ENCODE measurements around the gene PACS1. TPM values are rescaled to one million over a fixed set of nuclear protein-coding genes. Genes with fewer than 3 reads are reported as not detected.

PACS1 gene
- total RNA-seq, 1 experiment from 2014 or later = 100 TPM

DNA sequence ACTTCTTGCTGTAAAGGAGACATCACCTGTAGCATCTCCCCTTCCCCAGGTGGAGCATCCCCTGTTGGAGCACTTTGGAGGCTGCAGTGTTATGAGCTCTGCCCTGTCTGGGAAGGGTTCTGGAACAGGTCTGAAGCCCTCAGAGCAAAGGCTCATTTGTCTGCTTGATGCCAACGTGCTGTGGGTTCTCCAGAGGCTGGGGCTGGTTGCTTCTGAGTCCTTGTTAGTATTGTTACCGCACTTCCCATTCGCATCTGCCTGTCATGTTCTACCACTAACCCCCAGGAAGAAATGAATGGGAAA, 73.1 kb downstream of the PACS1 start:
- peaks cover 10% of the 10 kb centered on the region; the same call in 1 of the 2 replicates for H3K9me3 ChIP-seq (ENCODE audit: insufficient read depth, low read depth)
- no peak overlapping the region for H3K4me3 ChIP-seq
- intact Hi-C loops (cut with micrococcal nuclease; ENCODE audit: unreplicated experiment) = no loop called here
- H3F3A ChIP-seq (ENCODE audit: insufficient read depth, low read depth) = peaks cover 33% of the 10 kb centered on the region
- ChIA-PET POLR2A (ENCODE audit: unreplicated experiment) (interaction anchor here (0.6 kb wide), 1 partner anchor 431 kb away, joined by 5 read pairs; no protein-coding TSS in a partner anchor), CTCF (interaction anchor here (0.8 kb wide), 1 partner anchor 17 kb away, joined by 4 read pairs; no protein-coding TSS in a partner anchor)
- no peaks in the 10 kb centered on the region for H4K20me1 ChIP-seq (ENCODE audit: insufficient read depth)
- BruUV-seq (replicated peaks) = TSS peak; percentile 13
- H3K27me3 ChIP-seq (ENCODE audit: insufficient read depth, low read depth) = no peaks in the 10 kb centered on the region
- DNase-seq = no peak
- peak overlapping the region; percentile 49 for H3K4me2 ChIP-seq
- H2AFZ ChIP-seq = no peak overlapping the region
- H3K27ac ChIP-seq = peak overlapping the region; percentile 75; the same call in 1 of the 2 replicates
- H3K9me2 ChIP-seq (ENCODE audit: insufficient read depth) = no peaks in the 10 kb centered on the region
- H3K36me3 ChIP-seq (ENCODE audit: low read depth) = no peaks in the 10 kb centered on the region
- no peak for TF ChIP-seq EZH2 (IDR thresholded peaks at IDR 0.05; ENCODE audit: low read depth)
- TF ChIP-seq, protein P1, sequence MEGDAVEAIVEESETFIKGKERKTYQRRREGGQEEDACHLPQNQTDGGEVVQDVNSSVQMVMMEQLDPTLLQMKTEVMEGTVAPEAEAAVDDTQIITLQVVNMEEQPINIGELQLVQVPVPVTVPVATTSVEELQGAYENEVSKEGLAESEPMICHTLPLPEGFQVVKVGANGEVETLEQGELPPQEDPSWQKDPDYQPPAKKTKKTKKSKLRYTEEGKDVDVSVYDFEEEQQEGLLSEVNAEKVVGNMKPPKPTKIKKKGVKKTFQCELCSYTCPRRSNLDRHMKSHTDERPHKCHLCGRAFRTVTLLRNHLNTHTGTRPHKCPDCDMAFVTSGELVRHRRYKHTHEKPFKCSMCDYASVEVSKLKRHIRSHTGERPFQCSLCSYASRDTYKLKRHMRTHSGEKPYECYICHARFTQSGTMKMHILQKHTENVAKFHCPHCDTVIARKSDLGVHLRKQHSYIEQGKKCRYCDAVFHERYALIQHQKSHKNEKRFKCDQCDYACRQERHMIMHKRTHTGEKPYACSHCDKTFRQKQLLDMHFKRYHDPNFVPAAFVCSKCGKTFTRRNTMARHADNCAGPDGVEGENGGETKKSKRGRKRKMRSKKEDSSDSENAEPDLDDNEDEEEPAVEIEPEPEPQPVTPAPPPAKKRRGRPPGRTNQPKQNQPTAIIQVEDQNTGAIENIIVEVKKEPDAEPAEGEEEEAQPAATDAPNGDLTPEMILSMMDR (conservative IDR thresholded peaks at IDR 0.05) = no peak
- peaks cover 11% of the 10 kb centered on the region for H3K79me2 ChIP-seq (ENCODE audit: low read depth)
- H3K4me1 ChIP-seq (replicated peaks; ENCODE audit: insufficient read depth) = peaks cover 27% of the 10 kb centered on the region

DNA sequence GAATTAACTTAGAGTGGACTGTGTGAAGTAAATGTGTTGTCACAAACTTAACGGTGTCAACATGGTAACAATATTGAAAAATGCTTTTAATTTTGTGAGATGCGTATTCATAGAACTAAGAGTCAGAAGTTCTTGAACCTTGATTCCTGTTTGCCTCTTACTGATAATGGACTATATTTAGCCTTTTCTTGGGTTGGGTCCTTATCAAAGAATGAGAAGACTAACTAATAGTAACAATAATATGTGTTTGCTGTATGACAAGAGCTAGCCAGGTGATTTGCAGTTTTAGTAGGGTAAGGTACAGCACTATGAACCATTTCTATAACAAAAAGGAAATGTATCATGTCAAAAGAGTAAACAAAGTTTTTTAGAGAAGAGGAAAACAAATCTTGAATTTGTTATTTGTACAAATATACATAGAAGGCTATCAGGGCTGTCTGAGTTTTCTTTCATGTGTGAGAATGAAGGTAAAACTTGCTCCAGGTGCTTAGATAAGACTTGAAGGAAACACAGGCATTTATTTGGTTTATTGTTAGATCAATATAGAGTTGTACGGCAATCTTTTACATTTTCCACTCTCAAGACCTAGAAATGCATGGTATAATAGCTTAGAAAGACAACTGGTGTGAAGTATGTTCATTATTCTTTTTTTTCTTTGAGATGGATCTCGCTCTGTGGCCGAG, 74.1 kb downstream of the PACS1 start:
- Histone ChIP-seq H2AFZ (no peak overlapping the region), H3F3A (ENCODE audit: insufficient read depth, low read depth) (peaks cover 33% of the 10 kb centered on the region), H4K20me1 (ENCODE audit: insufficient read depth) (no peaks in the 10 kb centered on the region), H3K4me3 (no peak overlapping the region), H3K4me1 (replicated peaks; ENCODE audit: insufficient read depth) (peaks cover 27% of the 10 kb centered on the region), H3K36me3 (ENCODE audit: low read depth) (no peaks in the 10 kb centered on the region), H3K27ac (no peak overlapping the region), H3K9me2 (ENCODE audit: insufficient read depth) (no peaks in the 10 kb centered on the region), H3K79me2 (ENCODE audit: low read depth) (peaks cover 11% of the 10 kb centered on the region), H3K4me2 (no peak overlapping the region), H3K27me3 (ENCODE audit: insufficient read depth, low read depth) (no peaks in the 10 kb centered on the region), H3K9me3 (ENCODE audit: insufficient read depth, low read depth) (peaks cover 10% of the 10 kb centered on the region; the same call in 1 of the 2 replicates)
- intact Hi-C loops (cut with micrococcal nuclease; ENCODE audit: unreplicated experiment) = no loop called here
- DNase-seq = no peak
- CTCF ChIA-PET = no interaction called here
- TF ChIP-seq EZH2 (IDR thresholded peaks at IDR 0.05; ENCODE audit: low read depth) = no peak
- TF ChIP-seq, protein P1 (conservative IDR thresholded peaks at IDR 0.05) = no peak
- no TSS peak for BruUV-seq (replicated peaks)
- POLR2A ChIA-PET (ENCODE audit: unreplicated experiment) = interaction anchor here (0.7 kb wide), 2 partner anchors 183 to 425 kb away, joined by 4 to 6 read pairs; no protein-coding TSS in a partner anchor

DNA sequence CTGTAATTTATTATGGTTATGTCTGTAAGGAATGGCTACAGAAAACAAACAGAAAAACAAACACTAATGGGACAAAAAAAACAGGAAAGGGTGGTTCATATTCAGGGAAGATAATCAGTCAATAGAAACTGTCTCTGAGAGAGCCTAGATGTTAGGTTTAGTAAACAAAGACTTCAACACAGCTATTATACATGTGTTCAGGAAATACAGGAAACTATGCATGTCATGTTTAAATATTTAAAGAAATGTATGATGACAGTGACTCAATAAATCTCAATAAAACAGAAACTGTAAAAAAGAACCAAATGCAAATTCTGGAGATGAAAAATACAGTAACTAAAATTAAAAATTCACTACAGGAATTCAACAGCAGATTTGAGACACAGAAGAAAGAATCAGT, 76.0 kb downstream of the PACS1 start:
- Histone ChIP-seq H3K9me2 (ENCODE audit: insufficient read depth) (no peaks in the 10 kb centered on the region), H3F3A (ENCODE audit: insufficient read depth, low read depth) (peaks cover 33% of the 10 kb centered on the region), H4K20me1 (ENCODE audit: insufficient read depth) (no peaks in the 10 kb centered on the region), H3K27ac (no peak overlapping the region), H3K4me3 (no peak overlapping the region), H3K36me3 (ENCODE audit: low read depth) (no peaks in the 10 kb centered on the region), H3K4me2 (no peak overlapping the region), H3K27me3 (ENCODE audit: insufficient read depth, low read depth) (no peaks in the 10 kb centered on the region), H2AFZ (no peak overlapping the region), H3K79me2 (ENCODE audit: low read depth) (0 out of 2 replicates have a peak, but pooled peaks cover 11% of the 10 kb centered on the region), H3K9me3 (ENCODE audit: insufficient read depth, low read depth) (peaks cover 10% of the 10 kb centered on the region; the same call in 1 of the 2 replicates), H3K4me1 (replicated peaks; ENCODE audit: insufficient read depth) (peaks cover 26% of the 10 kb centered on the region)
- CTCF ChIA-PET = no interaction called here
- intact Hi-C loops (cut with micrococcal nuclease; ENCODE audit: unreplicated experiment) = no loop called here
- POLR2A ChIA-PET (ENCODE audit: unreplicated experiment) = interaction anchor here (0.5 to 0.8 kb wide), 2 partner anchors 28 to 37 kb away, joined by 6 to 8 read pairs; no protein-coding TSS in a partner anchor
- DNase-seq = no peak
- TF ChIP-seq, protein P1 (conservative IDR thresholded peaks at IDR 0.05) = no peak
- TF ChIP-seq EZH2 (IDR thresholded peaks at IDR 0.05; ENCODE audit: low read depth) = no peak
- no TSS peak for BruUV-seq (replicated peaks)
